SK-N-SH (cell line): ENCODE measurements around the gene FAM222A. TPM values are rescaled to one million over a fixed set of nuclear protein-coding genes. Genes with fewer than 3 reads are reported as not detected.

Experiments
- CTCF ChIA-PET: fragments of 300-600, 350-600 bp; formaldehyde crosslinking; extraction: SDS; loops from one replicate; lab custom pipeline; 2021; lab: Yijun Ruan, JAX
- POLR2A ChIA-PET: fragments of 350-600 bp; sonication (Branson Sonifier 250); formaldehyde crosslinking; extraction: SDS; loops from one replicate; lab custom pipeline; 2020; ENCODE audit warnings: antibody characterized with exemption, inconsistent platforms; lab: Yijun Ruan, JAX
- DNase-seq: peaks from one replicate; pipeline ENCODE4 v3.0.0; 2012
- H2AFZ ChIP-seq: fragments of 200-600 bp; sonication (generic); 2 replicates; pipeline ENCODE4 v1.8.1; 2016; ENCODE audit warnings: antibody characterized with exemption, mild to moderate bottlenecking, low read depth
- H3F3A ChIP-seq: fragments of 200-600 bp; sonication (generic); replicated peaks from 2 replicates; pipeline ENCODE3; 2016; ENCODE audit warnings: antibody characterized with exemption, mild to moderate bottlenecking; ENCODE audit not compliant: insufficient read depth
- H3K27ac ChIP-seq, 2 experiments: fragments of 200-500 bp in 1 of 2; fragments of 200-600 bp in 1 of 2; sonication (Bioruptor generic) in 1 of 2; sonication (generic), shearing (Covaris generic) in 1 of 2; 2 replicates each; pipeline versions ENCODE4 v1.5.1 to v1.6.1; 2014 to 2016; ENCODE audit warnings: low read depth in 2 of 2, inconsistent platforms in 1 of 2, low read length in 1 of 2, mild to moderate bottlenecking in 1 of 2, mixed read lengths in 1 of 2
- H3K27me3 ChIP-seq: fragments of 200-600 bp; sonication (generic), shearing (Covaris generic); 2 replicates; pipeline ENCODE4 v1.6.1; 2016; ENCODE audit warnings: mixed run types; ENCODE audit not compliant: insufficient read depth
- H3K36me3 ChIP-seq, 2 experiments: fragments of 200-500 bp in 1 of 2; fragments of 200-600 bp in 1 of 2; sonication (Bioruptor generic) in 1 of 2; sonication (generic) in 1 of 2; replicated peaks in 1 of 2; 2 replicates each; pipeline versions ENCODE3 to v1.5.1; 2014 to 2016; ENCODE audit warnings: low read length in 1 of 2, mild to moderate bottlenecking in 1 of 2; ENCODE audit not compliant: insufficient read depth in 2 of 2, control insufficient read depth in 1 of 2
- H3K4me1 ChIP-seq, 2 experiments: fragments of 200-500 bp in 1 of 2; fragments of 200-600 bp in 1 of 2; sonication (Bioruptor generic) in 1 of 2; sonication (generic), shearing (Covaris generic) in 1 of 2; 2 replicates each; pipeline versions ENCODE4 v1.5.1 to v1.6.1; 2014 to 2016; ENCODE audit warnings: low read depth in 1 of 2, low read length in 1 of 2, mixed run types in 1 of 2; ENCODE audit not compliant: insufficient read depth in 2 of 2, control insufficient read depth in 1 of 2
- H3K4me2 ChIP-seq: fragments of 200-600 bp; sonication (generic), shearing (Covaris generic); 2 replicates; pipeline ENCODE4 v1.6.1; 2017; ENCODE audit warnings: mixed run types
- H3K4me3 ChIP-seq, 2 experiments: fragments of 200-500 bp in 1 of 2; fragments of 200-600 bp in 1 of 2; sonication (Bioruptor generic) in 1 of 2; sonication (generic), shearing (Covaris generic) in 1 of 2; 2 replicates each; pipeline versions ENCODE4 v1.5.1 to v1.8.1; 2014 to 2016; ENCODE audit warnings: low read depth in 2 of 2, inconsistent platforms in 1 of 2, low read length in 1 of 2, mild to moderate bottlenecking in 1 of 2, mixed read lengths in 1 of 2, moderate library complexity in 1 of 2
- H3K79me2 ChIP-seq: fragments of 200-600 bp; sonication (generic); 2 replicates; pipeline ENCODE4 v1.8.1; 2017; ENCODE audit warnings: mild to moderate bottlenecking; ENCODE audit not compliant: insufficient read depth
- H3K9ac ChIP-seq: fragments of 200-600 bp; sonication (generic); 2 replicates; pipeline ENCODE4 v1.6.1; 2017; ENCODE audit warnings: mixed run types
- H3K9me2 ChIP-seq: fragments of 200-600 bp; sonication (generic); 2 replicates; pipeline ENCODE4 v1.6.1; 2017; ENCODE audit warnings: mixed run types
- H3K9me3 ChIP-seq: fragments of 200-600 bp; sonication (generic); 2 replicates; pipeline ENCODE4 v1.6.1; 2017; ENCODE audit warnings: mixed run types, mild to moderate bottlenecking, moderate library complexity
- H4K20me1 ChIP-seq: fragments of 200-600 bp; sonication (generic); 2 replicates; pipeline ENCODE4 v1.6.1; 2017; ENCODE audit warnings: mild to moderate bottlenecking, mixed run types; ENCODE audit not compliant: insufficient read depth
- EZH2phosphoT487 ChIP-seq: fragments of 200-600 bp; sonication (generic); IDR thresholded peaks from 2 replicates; pipeline ENCODE4 v1.6.1; 2017; ENCODE audit warnings: low read depth, mixed run types, mild to moderate bottlenecking, antibody characterized with exemption, moderate library complexity, borderline replicate concordance
- FOSL2 ChIP-seq: IDR thresholded peaks from 2 replicates; pipeline ENCODE4 v1.4.0; 2012; ENCODE audit warnings: low read depth, mild to moderate bottlenecking, moderate library complexity, borderline replicate concordance
- FOXJ3 ChIP-seq: sonication (generic); formaldehyde crosslinking; IDR thresholded peaks from 2 replicates; pipeline ENCODE4 v1.5.1; 2020; ENCODE audit warnings: mild to moderate bottlenecking, missing genetic modification reagents
- GABPA ChIP-seq: IDR thresholded peaks from 2 replicates; pipeline ENCODE4 v1.4.0; 2012; ENCODE audit warnings: low read depth, mild to moderate bottlenecking
- GATA2 ChIP-seq: sonication (generic); formaldehyde crosslinking; IDR thresholded peaks from 2 replicates; pipeline ENCODE4 v1.5.0; 2020; ENCODE audit warnings: mild to moderate bottlenecking, missing genetic modification reagents
- JUND ChIP-seq: IDR thresholded peaks from 2 replicates; pipeline ENCODE4 v1.4.0; 2012
- MXI1 ChIP-seq: IDR thresholded peaks from 2 replicates; pipeline ENCODE4 v1.6.1; 2012; ENCODE audit warnings: mild to moderate bottlenecking, low read depth, low read length, improper control_type of control experiment
- NFIC ChIP-seq: IDR thresholded peaks from 2 replicates; pipeline ENCODE4 v1.4.0; 2012; ENCODE audit warnings: borderline replicate concordance
- NRF1 ChIP-seq: IDR thresholded peaks from 2 replicates; pipeline ENCODE4 v1.6.1; 2012; ENCODE audit warnings: low read depth, mild to moderate bottlenecking, low read length
- RFX5 ChIP-seq: IDR thresholded peaks from 2 replicates; pipeline ENCODE4 v1.6.1; 2012; ENCODE audit warnings: mild to moderate bottlenecking, improper control_type of control experiment, low read length
- SIN3A ChIP-seq: IDR thresholded peaks from 2 replicates; pipeline ENCODE4 v1.6.1; 2012; ENCODE audit warnings: low read depth, mild to moderate bottlenecking, low read length, moderate library complexity, borderline replicate concordance
- TAF1 ChIP-seq: IDR thresholded peaks from 2 replicates; pipeline ENCODE4 v1.6.1; 2012; ENCODE audit warnings: low read depth, mild to moderate bottlenecking, low read length, moderate library complexity, borderline replicate concordance
- TEAD4 ChIP-seq: IDR thresholded peaks from 2 replicates; pipeline ENCODE4 v1.4.0; 2012; ENCODE audit warnings: mild to moderate bottlenecking, borderline replicate concordance; ENCODE audit not compliant: insufficient read depth
- WGBS: methylation state at CpG from one replicate; pipeline ENCODE4 v1.1.6; 2017; ENCODE audit warnings: low lambda C conversion rate; 5-methylcytosine and 5-hydroxymethylcytosine counted together
- polyA plus RNA-seq, 3 experiments: library from polyadenylated mRNA; depleted of rRNA; stranded (reverse); fragments of >200 nt; gene quantifications; 2 replicates each; pipeline ENCODE4 v1.2.3, GENCODE V29; 2012
- TF ChIP-seq, protein P1 (sequence below): IDR thresholded peaks from 2 replicates; pipeline ENCODE4; 2012
- TF ChIP-seq, protein P2 (sequence below): IDR thresholded peaks from 2 replicates; pipeline ENCODE4 v1.6.1; 2012; ENCODE audit warnings: mild to moderate bottlenecking, low read depth, low read length, moderate library complexity
- TF ChIP-seq, protein P3 (sequence below): fragments of 200-600 bp; sonication (generic); IDR thresholded peaks from 2 replicates; pipeline ENCODE4 v1.6.1; 2017; ENCODE audit warnings: antibody characterized with exemption, mild to moderate bottlenecking, moderate library complexity

Gene FAM222A
- polyA plus RNA-seq, 1 of the 3 experiments (the other 2 are of a cell fraction): 1.6 TPM

DNA sequence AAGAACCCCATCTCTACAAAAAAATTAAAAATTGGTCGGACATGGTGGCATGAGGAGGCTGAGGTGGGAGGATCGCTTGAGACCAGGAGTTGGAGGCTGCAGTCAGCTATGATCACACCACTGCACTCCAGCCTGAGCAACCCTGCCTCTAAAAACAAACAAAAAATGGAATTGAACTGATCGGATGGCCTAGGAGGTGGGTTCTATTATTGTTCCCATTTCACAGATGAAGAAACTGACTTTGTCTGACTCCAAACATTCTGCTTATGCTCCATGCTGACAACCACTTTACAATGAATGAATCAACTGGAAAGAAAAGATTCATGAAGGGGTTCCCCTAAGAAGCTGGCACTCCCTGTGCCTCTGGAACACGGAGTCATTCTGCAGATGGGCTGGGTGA is 72.2 kb downstream of the FAM222A start:
- 82% methylated on average over 4 of the region's 4 CpGs for WGBS
- H4K20me1 ChIP-seq: no peaks in the 10 kb centered on the region
- no peaks in the 10 kb centered on the region for H3F3A ChIP-seq
- TF ChIP-seq NRF1: no peak
- no peak for TF ChIP-seq FOSL2
- no peak for TF ChIP-seq EZH2phosphoT487
- TF ChIP-seq TAF1: no peak
- TF ChIP-seq SIN3A: no peak
- TF ChIP-seq GATA2 (CRISPR knock-in tag): no peak
- no peak for TF ChIP-seq NFIC
- TF ChIP-seq RFX5: no peak
- TF ChIP-seq, protein P1, sequence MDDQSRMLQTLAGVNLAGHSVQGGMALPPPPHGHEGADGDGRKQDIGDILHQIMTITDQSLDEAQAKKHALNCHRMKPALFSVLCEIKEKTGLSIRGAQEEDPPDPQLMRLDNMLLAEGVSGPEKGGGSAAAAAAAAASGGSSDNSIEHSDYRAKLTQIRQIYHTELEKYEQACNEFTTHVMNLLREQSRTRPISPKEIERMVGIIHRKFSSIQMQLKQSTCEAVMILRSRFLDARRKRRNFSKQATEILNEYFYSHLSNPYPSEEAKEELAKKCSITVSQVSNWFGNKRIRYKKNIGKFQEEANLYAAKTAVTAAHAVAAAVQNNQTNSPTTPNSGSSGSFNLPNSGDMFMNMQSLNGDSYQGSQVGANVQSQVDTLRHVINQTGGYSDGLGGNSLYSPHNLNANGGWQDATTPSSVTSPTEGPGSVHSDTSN: no peak
- TF ChIP-seq, protein P2, sequence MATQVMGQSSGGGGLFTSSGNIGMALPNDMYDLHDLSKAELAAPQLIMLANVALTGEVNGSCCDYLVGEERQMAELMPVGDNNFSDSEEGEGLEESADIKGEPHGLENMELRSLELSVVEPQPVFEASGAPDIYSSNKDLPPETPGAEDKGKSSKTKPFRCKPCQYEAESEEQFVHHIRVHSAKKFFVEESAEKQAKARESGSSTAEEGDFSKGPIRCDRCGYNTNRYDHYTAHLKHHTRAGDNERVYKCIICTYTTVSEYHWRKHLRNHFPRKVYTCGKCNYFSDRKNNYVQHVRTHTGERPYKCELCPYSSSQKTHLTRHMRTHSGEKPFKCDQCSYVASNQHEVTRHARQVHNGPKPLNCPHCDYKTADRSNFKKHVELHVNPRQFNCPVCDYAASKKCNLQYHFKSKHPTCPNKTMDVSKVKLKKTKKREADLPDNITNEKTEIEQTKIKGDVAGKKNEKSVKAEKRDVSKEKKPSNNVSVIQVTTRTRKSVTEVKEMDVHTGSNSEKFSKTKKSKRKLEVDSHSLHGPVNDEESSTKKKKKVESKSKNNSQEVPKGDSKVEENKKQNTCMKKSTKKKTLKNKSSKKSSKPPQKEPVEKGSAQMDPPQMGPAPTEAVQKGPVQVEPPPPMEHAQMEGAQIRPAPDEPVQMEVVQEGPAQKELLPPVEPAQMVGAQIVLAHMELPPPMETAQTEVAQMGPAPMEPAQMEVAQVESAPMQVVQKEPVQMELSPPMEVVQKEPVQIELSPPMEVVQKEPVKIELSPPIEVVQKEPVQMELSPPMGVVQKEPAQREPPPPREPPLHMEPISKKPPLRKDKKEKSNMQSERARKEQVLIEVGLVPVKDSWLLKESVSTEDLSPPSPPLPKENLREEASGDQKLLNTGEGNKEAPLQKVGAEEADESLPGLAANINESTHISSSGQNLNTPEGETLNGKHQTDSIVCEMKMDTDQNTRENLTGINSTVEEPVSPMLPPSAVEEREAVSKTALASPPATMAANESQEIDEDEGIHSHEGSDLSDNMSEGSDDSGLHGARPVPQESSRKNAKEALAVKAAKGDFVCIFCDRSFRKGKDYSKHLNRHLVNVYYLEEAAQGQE: no peak
- no peak for TF ChIP-seq TEAD4
- TF ChIP-seq FOXJ3 (CRISPR knock-in tag): no peak
- TF ChIP-seq GABPA: no peak
- TF ChIP-seq JUND: no peak
- no peak for TF ChIP-seq MXI1
- TF ChIP-seq, protein P3, sequence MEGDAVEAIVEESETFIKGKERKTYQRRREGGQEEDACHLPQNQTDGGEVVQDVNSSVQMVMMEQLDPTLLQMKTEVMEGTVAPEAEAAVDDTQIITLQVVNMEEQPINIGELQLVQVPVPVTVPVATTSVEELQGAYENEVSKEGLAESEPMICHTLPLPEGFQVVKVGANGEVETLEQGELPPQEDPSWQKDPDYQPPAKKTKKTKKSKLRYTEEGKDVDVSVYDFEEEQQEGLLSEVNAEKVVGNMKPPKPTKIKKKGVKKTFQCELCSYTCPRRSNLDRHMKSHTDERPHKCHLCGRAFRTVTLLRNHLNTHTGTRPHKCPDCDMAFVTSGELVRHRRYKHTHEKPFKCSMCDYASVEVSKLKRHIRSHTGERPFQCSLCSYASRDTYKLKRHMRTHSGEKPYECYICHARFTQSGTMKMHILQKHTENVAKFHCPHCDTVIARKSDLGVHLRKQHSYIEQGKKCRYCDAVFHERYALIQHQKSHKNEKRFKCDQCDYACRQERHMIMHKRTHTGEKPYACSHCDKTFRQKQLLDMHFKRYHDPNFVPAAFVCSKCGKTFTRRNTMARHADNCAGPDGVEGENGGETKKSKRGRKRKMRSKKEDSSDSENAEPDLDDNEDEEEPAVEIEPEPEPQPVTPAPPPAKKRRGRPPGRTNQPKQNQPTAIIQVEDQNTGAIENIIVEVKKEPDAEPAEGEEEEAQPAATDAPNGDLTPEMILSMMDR: no peak
- no peak overlapping the region for H3K9ac ChIP-seq
- H3K36me3 ChIP-seq: no peaks in the 10 kb centered on the region
- no peaks in the 10 kb centered on the region for H3K27me3 ChIP-seq
- H3K4me2 ChIP-seq: no peak overlapping the region
- H2AFZ ChIP-seq: no peak overlapping the region
- POLR2A ChIA-PET: no interaction called here
- peaks cover 0 to 3% of the 10 kb centered on the region in 2 experiments; a peak in 1 of 4 replicates for H3K4me1 ChIP-seq
- H3K9me3 ChIP-seq: no peaks in the 10 kb centered on the region
- H3K79me2 ChIP-seq: no peaks in the 10 kb centered on the region
- DNase-seq: no peak
- no peaks in the 10 kb centered on the region for H3K9me2 ChIP-seq
- CTCF ChIA-PET: interaction anchor here (1.5 kb wide), 1 partner anchor 11 kb away, joined by 8 read pairs; no protein-coding TSS in a partner anchor
- no peak overlapping the region for H3K27ac ChIP-seq
- H3K4me3 ChIP-seq: no peak overlapping the region
